ENCODE results near the gene ZNF414.

DNA sequence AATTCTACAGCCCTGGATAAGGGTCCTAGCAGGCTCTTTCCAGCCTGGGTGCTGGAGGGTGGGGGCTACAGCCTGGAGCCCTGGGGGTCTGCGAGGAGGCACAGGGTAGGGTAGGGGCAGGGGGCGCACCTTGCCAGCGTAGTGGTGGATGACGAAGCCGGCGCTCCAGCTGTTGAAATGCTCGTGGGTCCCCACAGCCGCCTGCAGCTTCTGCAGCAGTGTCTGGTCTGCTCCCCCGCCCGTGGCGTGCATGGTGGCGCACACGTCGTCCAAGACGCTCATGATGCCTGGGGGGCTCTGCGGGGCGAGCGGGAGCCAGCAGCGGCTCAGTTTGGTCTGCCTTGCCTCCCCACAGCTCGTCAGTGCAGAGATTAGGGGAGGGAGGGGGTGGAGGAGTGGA lies 30.2 kb upstream of the ZNF414 start:
- TF ChIP-seq, protein P1, sequence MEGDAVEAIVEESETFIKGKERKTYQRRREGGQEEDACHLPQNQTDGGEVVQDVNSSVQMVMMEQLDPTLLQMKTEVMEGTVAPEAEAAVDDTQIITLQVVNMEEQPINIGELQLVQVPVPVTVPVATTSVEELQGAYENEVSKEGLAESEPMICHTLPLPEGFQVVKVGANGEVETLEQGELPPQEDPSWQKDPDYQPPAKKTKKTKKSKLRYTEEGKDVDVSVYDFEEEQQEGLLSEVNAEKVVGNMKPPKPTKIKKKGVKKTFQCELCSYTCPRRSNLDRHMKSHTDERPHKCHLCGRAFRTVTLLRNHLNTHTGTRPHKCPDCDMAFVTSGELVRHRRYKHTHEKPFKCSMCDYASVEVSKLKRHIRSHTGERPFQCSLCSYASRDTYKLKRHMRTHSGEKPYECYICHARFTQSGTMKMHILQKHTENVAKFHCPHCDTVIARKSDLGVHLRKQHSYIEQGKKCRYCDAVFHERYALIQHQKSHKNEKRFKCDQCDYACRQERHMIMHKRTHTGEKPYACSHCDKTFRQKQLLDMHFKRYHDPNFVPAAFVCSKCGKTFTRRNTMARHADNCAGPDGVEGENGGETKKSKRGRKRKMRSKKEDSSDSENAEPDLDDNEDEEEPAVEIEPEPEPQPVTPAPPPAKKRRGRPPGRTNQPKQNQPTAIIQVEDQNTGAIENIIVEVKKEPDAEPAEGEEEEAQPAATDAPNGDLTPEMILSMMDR (conservative IDR thresholded peaks at IDR 0.05; ENCODE audit: low read depth, low read length) = no peak
- TF ChIP-seq EZH2phosphoT487 (IDR thresholded peaks at IDR 0.05; ENCODE audit: borderline replicate concordance, low read length) = no peak
- no peak for TF ChIP-seq EZH2 (IDR thresholded peaks at IDR 0.05; ENCODE audit: low read length, unreplicated experiment)
